ENCODE results near the gene CHTF18. TPM values are rescaled to one million over a fixed set of nuclear protein-coding genes. Genes with fewer than 3 reads are reported as not detected.

CHTF18 gene
- total and polyA plus RNA-seq, 2 experiments from 2014 or later = 61.3 to 129 TPM

- Histone ChIP-seq H3K4me3 (no peak overlapping the region), H3K79me2 (replicated peaks; ENCODE audit: insufficient read depth) (no peaks in the 10 kb centered on the region), H4K20me1 (replicated peaks; ENCODE audit: insufficient read depth) (no peaks in the 10 kb centered on the region), H3K27me3 (ENCODE audit: insufficient read depth) (no peaks in the 10 kb centered on the region), H3K4me2 (no peak overlapping the region), H2AFZ (no peak overlapping the region), H3K9me2 (ENCODE audit: insufficient read depth) (no peaks in the 10 kb centered on the region), H3K36me3 (ENCODE audit: insufficient read depth) (no peaks in the 10 kb centered on the region), H3F3A (replicated peaks; ENCODE audit: low read depth) (no peaks in the 10 kb centered on the region), H3K27ac (ENCODE audit: low read depth) (no peak overlapping the region), H3K4me1 (ENCODE audit: insufficient read depth) (no peaks in the 10 kb centered on the region)
- no peaks in the 10 kb centered on the region for H3K9me3 Mint-ChIP-seq
- no peaks in the 10 kb centered on the region; the same call in 1 of the 3 replicates for H3K4me1 Mint-ChIP-seq
- DNase-seq (ENCODE audit: low spot score) = no peak
- no peak overlapping the region for H3K4me3 Mint-ChIP-seq
- no peak for ATAC-seq
- H3K36me3 Mint-ChIP-seq (ENCODE audit: low read depth) = no peaks in the 10 kb centered on the region
- peaks cover 5% of the 10 kb centered on the region for H3K27me3 Mint-ChIP-seq (ENCODE audit: insufficient read depth, low read depth, poor library complexity)
- no peak for TF ChIP-seq CREB1 (CRISPR knock-in tag; IDR thresholded peaks at IDR 0.05; ENCODE audit: low read depth)
- TF ChIP-seq ZNF331 (CRISPR knock-in tag; IDR thresholded peaks at IDR 0.05; ENCODE audit: low read depth) = no peak
- no peak for TF ChIP-seq EZH2 (IDR thresholded peaks at IDR 0.05; ENCODE audit: low read depth, unreplicated experiment)
- TF ChIP-seq ZNF114 (CRISPR knock-in tag; IDR thresholded peaks at IDR 0.05) = no peak
- no peak for TF ChIP-seq REST (IDR thresholded peaks at IDR 0.05; ENCODE audit: unreplicated experiment)
- no peak for TF ChIP-seq STAT1 (IDR thresholded peaks at IDR 0.05; ENCODE audit: unreplicated experiment)
- TF ChIP-seq ZNF462 (CRISPR knock-in tag; IDR thresholded peaks at IDR 0.05) = no peak
- TF ChIP-seq EZH2phosphoT487 (IDR thresholded peaks at IDR 0.05; ENCODE audit: unreplicated experiment) = no peak
- no peak for TF ChIP-seq ETS1 (IDR thresholded peaks at IDR 0.05)
- TF ChIP-seq JUNB (IDR thresholded peaks at IDR 0.05; ENCODE audit: unreplicated experiment) = no peak
- TF ChIP-seq CTCF (conservative IDR thresholded peaks at IDR 0.05; ENCODE audit: low read depth in 2 of 2) = no peak
- TF ChIP-seq POLR2AphosphoS5 (IDR thresholded peaks at IDR 0.05; ENCODE audit: low read depth) = no peak
- TF ChIP-seq NANOG (IDR thresholded peaks at IDR 0.05; ENCODE audit: borderline replicate concordance) = no peak
- no peak overlapping the region for H3K27ac Mint-ChIP-seq
Measured at GRCh38 chr16:824601-825000, 36.2 kb downstream of the CHTF18 start.
